Activated CD4-positive, alpha-beta T cell treated with anti-CD3 and anti-CD28 coated beads, Interleukin-2, amount 50 U/mL, for 48 hours (primary cell): ENCODE results near the gene MYOM3.

ENCODE experiments used
- DNase-seq, 2 experiments: peaks; one replicate each; pipeline ENCODE4 v3.0.0-alpha.2; 2020

The MYOM3 gene

DNA sequence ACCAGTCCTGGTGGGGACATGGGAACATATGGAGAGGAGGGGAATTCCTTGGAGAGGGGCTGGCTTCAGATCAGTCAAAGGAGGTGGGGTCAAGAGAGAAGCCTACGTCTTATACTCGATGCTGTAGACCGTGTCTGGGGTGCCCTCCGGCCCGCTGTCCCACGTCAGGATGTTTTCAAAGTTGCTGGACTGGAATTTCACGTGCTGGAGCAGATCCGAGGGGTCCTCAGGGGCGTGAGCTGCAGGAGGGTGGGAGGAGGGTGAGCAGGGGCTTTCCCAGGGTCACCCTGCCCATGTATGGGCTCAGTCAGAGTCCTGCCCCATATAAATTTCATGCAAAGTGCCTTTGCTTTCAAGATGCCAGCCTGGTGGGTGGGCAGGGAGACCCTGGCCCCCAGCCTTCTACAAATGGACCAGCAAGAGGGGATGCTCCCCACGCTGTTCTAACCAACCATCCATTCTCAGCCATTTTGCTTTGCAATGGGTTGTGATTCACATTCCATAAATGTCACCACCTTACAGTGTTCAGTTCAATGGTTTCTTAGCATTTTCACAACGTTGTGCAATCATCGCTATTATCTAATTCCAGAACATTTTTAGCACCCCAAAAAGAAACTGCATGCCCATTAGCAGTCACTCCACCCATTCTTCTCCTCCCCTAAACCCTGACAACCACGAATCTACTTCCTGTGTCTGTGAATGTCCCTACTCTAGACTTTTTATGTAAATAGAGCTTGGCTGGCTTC is 26.7 kb upstream of the MYOM3 start:
- DNase-seq: no peak

DNA sequence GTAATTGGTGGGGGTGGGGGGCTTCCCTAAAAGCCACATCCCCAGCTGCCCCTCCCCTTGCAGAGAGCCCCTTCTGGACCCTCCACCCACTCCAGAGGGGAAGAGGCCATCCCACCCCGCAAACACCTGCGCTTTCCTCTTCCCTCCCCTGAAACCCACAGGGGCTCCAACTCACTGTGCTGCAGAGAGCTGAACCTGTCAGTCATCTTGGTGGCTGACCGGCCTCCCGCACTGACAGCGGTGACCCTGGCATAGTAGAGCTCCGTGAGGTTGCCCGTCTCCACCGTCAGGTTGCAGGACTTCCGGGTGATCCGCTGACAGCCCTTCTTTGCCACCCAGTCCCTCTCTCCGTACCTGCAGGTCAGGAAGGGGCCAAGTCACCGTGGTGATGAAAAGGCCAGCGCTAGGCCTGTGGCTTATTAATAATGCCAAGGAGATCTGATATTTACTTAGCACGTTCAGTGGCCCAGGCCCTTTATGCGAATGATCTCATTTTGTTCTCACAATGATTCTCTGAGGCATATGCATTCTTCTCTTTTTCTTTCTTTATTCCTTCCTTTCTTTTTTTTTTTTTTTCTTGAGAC is 25.1 kb upstream of the MYOM3 start:
- no peak for DNase-seq

DNA sequence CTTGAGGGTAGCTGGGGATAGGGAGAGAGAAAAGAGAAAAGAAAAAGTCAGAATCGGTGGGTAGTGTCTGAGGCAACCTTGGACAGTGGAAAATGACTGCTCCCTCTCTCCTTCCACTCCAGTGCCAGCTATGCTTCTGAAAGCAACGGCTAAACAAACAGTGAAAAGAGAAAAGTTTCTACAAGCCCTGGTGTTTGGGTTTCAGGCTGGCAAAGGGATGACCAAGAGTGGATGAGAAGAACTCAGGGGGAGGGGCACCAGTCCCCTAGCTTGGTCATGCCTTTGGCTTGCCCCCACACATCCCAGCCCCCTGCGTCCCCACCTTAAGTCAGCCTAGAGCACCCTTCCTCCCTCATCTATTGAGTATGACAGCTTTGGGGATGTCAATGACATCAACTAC is 22.4 kb upstream of the MYOM3 start:
- no peak for DNase-seq

DNA sequence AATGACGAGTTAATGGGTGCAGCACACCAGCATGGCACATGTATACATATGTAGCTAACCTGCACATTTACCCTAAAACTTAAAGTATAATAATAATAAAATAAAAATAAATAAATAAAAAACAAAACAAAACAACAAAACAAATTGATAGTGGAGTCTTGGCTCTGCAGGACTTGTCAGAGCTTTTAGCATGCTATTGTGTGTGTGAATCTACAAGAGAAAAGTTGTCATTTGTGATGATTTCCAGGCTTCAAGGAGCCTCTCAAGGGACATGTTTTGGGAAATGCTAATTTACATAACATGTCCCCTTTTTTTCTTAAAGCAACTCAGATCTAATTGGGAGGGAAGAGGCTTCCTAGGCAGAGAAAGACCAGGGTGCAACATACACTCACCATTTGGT is 21.9 kb upstream of the MYOM3 start:
- no peak for DNase-seq

GRCh38 chr1:24130385-24130784 is 18.4 kb upstream of the MYOM3 start:
- DNase-seq: no peak

- no peak for DNase-seq
These were observed 15.9 kb upstream of the MYOM3 start for GRCh38 chr1:24127801-24128363.

GRCh38 chr1:24127134-24127800 is 15.3 kb upstream of the MYOM3 start:
- no peak for DNase-seq

DNA sequence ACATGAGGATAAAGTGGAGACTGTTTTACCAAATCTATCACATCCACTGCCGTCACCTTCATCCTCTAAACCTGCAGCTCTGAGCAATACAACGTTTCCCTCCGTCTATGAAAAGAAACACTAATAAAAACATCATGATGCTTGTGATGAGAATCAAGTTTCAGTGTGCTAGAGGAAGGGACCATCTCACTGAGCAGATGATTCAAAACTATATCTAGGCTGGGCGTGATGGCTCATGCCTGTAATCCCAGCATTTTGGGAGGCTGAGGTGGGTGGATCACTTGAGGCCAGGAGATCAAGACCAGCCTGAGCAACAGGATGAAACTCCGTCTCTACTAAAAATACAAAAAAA is 14.7 kb upstream of the MYOM3 start:
- DNase-seq: no peak

- no peak for DNase-seq
These were observed 14.2 kb upstream of the MYOM3 start for GRCh38 chr1:24126018-24126671.

GRCh38 chr1:24125456-24125855 is 13.5 kb upstream of the MYOM3 start:
- no peak for DNase-seq

DNA sequence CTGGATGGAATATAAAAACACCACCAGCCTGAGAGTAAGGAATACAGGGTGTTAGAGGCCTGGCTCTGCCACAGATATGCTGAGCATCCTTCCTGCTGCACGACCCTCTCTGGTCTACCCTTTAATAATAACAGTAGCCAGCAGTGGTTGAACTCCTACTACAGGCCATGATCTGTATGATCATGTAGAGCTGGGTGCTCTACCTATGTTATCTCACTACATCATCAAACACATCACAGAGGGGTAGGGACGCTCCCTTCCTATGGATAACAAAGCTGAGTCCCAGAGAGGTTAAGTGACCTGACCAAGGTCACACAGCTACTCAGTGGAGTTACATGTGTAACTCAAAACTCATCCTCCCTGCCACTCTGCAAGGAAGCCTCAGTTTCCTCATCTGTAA is 13.0 kb upstream of the MYOM3 start:
- no peak for DNase-seq

DNA sequence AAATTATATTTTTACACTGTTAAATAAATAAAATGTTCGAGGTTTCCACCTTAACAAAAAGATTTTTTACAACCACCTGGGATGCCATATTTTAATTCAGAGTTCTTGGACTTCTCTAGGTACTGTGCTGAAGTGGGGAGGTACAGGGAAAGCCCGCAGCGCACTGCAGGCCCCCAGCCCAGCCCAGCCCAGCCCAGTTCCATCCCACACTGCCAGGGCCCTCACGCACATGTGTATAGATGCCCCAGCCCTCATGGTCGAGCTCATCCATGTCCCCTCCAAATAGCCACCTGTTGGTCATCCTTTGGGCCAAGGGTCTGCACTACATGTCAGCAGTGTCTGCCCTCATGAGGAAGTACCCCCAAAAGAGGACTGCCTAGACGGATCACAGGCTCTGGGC is 11.7 kb upstream of the MYOM3 start:
- DNase-seq: no peak

DNA sequence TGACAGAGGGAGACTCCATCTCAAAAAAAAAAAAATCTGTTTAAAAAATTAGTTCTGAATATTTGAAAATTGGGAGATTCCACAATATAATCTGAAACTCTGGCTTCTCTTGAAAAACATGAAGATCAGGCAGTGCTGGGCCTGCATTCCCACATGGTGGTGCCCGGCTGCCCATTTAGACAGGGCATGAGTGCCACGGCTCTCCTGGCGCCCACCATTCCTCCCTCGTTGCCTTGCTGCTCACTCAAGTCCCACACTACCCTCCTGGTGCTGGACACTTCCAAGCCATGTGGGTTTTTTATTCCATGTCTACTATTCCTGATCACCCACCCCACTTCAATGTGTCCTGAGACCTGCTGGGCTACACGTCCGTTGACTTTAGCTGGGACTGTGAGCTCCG is 10.8 kb upstream of the MYOM3 start:
- DNase-seq: no peak

DNA sequence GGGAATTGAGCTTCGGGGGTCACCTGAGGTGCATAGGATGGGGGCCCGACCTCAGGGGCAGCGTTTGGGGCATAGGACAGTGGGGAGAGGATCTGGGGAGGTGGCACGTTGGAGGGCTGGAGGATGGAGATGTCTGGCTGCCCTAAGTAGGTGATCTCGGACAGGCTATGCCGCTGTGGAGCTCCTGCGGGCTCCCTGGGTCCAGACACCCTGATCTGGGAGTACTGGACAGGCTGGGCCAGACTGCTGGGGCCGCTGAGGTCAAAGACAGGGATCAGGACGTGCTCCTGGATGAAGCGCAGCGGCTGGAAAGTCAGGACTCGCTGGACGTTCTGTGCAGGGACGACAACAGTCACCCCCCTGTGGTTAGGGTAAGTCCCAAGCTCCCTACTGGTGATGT is 9.5 kb upstream of the MYOM3 start:
- DNase-seq: no peak

- no peak for DNase-seq
These were observed 9.0 kb upstream of the MYOM3 start for GRCh38 chr1:24120965-24121364.

DNA sequence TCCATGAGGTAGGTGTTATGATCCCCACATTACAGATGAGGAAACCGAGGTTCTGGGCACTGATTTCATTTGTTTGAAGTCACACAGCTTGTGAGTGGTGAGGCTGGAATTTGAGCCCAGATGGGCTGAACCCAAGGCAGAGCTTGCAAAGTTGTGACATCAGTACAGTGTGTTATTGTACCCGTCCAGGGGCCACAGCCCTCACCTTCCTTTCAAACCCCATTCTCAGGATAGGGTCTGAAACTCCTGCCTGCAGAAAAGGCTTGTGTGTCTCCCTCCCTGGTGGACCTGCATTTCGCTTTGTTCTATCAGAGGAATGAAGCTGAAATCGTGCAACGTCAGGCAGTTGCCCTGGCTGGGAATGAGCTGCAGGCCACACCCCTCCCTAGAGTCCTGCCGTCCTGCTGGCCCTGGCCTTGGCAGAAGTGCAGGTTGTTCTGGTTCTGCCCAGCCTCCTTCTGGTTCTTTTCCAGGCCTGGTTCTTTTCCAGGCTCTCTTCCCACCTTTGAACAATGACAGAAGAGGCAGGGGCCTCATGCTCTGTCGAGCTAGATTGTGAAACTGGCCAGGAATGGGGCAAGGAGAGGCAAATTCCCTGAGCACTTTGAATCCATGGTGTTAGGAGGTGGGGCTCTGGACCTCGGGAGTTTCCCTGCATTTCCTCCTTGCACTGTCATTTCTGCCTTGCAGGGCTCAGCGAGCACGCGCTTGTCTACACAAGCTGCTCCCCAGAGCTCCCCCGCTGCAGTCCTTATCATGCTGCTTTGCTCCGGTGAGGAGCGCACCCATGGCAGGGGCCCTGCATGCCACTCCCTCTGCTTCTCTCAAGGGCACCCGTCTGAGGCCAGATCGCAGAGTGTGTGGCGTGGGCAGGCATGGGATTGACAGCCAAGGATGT is 8.2 kb upstream of the MYOM3 start:
- no peak for DNase-seq

DNA sequence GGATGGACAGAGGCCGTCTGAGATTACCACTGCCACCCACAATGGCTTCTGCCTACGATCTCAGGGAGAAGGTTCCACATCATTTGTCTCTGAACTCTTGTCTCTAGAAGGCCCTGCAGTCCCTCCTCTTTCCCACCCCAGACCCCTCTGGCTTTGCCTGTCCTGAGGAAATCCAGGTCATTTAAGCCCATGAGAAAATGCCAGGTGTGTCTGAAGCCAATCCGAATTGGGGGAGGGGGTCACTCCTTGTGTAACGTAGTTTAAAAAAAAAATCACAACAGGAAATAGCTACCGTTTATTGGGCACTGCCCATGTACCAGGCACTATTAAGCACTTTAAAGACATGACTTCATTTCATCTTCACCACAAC is 7.5 kb upstream of the MYOM3 start:
- no peak for DNase-seq

DNA sequence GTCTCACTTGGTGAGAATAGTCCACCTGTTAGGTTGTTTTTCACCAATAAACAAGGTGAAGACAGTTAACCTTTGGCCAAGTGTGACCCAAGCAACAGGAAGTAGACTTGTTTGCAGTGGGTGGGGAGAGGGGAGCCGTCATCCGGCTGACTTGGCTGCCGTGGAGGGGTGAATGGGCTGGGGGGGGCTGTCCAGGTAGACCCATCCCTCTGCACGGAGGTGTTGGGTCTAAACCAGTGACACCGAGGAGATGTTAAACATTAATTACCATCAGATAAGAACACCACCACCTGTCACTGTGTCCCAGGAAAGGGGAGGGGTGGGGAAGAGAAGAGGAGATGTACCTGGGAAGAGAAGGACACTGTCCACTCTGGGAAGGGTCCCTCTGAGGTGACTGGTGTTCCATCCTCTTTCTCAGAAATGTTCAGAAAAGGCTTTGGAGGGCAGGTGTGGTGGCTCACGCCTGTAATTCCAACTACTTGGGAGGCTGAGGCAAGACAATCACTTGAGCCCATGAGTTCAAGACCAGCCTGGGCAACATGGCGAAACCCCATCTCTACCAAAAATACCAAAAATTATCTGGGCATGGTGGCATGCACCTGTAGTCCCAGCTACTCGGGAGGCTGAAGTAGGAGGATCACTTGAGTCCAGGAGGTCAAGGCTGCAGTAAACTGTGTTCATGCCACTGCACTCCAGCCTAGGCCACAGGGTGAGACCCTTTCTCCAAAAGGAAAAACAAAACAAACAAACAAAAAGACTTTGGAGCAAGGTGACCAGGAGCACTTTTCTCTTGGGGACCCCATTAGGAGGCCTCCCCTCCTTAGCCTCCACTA is 6.7 kb upstream of the MYOM3 start:
- DNase-seq: no peak

DNA sequence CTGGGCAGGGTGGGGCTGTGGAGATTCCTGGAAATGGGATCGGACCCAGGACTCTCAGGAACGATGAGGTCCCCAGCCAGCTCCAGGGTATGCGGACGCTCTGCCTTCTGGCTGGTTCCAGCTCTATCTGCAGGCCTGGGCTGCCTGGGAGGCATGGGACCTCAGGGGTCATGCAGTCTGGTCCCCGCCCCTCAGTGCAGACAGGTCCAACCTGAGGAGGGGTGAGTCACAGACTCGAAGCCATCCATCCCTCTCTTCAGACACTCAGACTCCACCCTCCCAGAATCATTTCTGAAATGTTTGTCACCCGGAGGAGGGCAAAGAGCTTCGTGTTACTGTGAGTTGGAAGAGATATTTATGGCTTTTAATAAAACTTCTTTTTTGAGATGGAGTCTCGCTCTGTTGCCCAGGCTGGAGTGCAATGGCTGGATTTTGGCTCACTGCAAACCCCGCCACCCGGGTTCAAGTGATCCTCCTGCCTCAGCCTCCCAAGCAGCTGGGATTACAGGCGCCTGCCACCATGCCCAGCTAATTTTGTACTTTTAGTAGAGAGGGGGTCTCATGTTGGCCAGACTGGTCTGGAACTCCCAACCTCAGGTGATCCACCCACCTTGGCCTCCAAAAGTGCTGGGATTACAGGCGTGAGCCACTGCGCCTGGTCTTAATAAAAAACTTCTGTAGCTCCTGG is 5.9 kb upstream of the MYOM3 start:
- DNase-seq: no peak

DNA sequence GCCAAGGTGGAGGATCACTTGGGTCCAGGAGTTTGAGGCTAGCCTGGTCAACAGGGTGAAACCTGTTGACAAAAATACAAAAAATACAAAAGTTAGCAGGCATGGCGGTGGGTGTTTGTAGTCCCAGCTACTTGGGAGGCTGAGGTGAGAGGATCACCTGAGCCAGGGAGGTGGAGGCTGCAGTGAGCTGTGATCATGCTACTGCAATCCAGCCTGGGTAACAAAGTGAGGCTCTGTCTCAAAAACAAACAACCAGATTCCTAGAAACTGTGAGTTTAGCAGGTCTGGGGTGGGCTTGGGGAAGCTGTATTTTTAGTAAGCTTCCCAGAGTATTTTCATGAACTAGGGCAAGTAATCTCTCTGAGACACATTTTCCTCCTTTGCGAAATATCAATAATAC is 5.2 kb upstream of the MYOM3 start:
- DNase-seq: no peak

DNA sequence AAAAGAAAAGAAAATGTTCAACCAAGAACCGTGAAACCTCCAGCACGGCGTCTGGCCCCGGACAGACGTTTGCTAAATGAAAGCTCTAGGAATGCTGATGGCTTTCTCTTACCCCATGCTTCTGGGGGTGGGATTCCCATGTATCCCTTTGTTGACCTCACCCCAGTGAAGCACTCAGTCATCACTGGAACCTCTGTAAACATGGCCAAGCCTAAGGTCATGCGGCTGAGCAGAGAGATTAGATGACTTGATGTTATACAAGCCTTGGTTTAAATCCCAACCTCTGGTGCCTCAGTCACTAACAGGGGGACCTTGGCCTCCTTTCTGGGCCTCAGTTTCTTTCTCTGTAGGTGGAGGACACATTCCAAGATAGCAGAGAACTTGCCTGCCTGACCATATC is 2.8 kb upstream of the MYOM3 start:
- DNase-seq: no peak
